GM15510 (cell line): ENCODE data around the gene CILP2.
A peak's percentile ranks its signal among the peaks of the same experiment; 100 is the strongest.

Source experiments
- POLR2A ChIP-seq: IDR thresholded peaks from 3 replicates; pipeline ENCODE4 v1.6.1; 2011; ENCODE audit warnings: borderline replicate concordance; ENCODE audit not compliant: insufficient read length; ENCODE audit errors: extremely low read depth

Gene CILP2

GRCh38 chr19:19514881-19515641 is 23.0 kb upstream of the CILP2 start, which contains the start of gene TSSK6:
TSS of gene TSSK6 (minus strand) at chr19:19515548. CDS start at chr19:19515427, 121 bp downstream.
- TF ChIP-seq POLR2A: no peak

GRCh38 chr19:19515642-19516519 is 22.2 kb upstream of the CILP2 start, which contains the start of gene NDUFA13:
TSS of gene NDUFA13 (plus strand) at chr19:19516225. CDS start at chr19:19516239, 14 bp downstream.
- peak; percentile 87 for TF ChIP-seq POLR2A

- no peak for TF ChIP-seq POLR2A
These were observed 20.8 kb upstream of the CILP2 start for GRCh38 chr19:19517235-19517619.

- TF ChIP-seq POLR2A: no peak
These were observed 17.1 kb upstream of the CILP2 start for GRCh38 chr19:19520989-19521388.

- TF ChIP-seq POLR2A: no peak
These were observed 14.9 kb upstream of the CILP2 start for GRCh38 chr19:19523177-19523576.

- no peak for TF ChIP-seq POLR2A
These were observed 14.0 kb upstream of the CILP2 start for GRCh38 chr19:19524053-19524452.

GRCh38 chr19:19525611-19526380 is 12.3 kb upstream of the CILP2 start:
- TF ChIP-seq POLR2A: no peak

- no peak for TF ChIP-seq POLR2A
These were observed 11.3 kb upstream of the CILP2 start for GRCh38 chr19:19526581-19527370.

GRCh38 chr19:19527371-19527656 is 10.8 kb upstream of the CILP2 start:
- TF ChIP-seq POLR2A: no peak

GRCh38 chr19:19527674-19528625 is 10.1 kb upstream of the CILP2 start:
- no peak for TF ChIP-seq POLR2A

GRCh38 chr19:19528721-19529490 is 9.2 kb upstream of the CILP2 start, which contains the start of gene YJEFN3:
TSS of gene YJEFN3 (plus strand) at chr19:19528911. CDS start at chr19:19528933, 22 bp downstream.
- no peak for TF ChIP-seq POLR2A

- TF ChIP-seq POLR2A: no peak
These were observed 8.2 kb upstream of the CILP2 start for GRCh38 chr19:19529783-19530422.
